ENCODE results near the gene VPS25. TPM values are rescaled to one million over a fixed set of nuclear protein-coding genes. Genes with fewer than 3 reads are reported as not detected.

The VPS25 gene
- total RNA-seq, 1 experiment from 2014 or later: 103 TPM

DNA sequence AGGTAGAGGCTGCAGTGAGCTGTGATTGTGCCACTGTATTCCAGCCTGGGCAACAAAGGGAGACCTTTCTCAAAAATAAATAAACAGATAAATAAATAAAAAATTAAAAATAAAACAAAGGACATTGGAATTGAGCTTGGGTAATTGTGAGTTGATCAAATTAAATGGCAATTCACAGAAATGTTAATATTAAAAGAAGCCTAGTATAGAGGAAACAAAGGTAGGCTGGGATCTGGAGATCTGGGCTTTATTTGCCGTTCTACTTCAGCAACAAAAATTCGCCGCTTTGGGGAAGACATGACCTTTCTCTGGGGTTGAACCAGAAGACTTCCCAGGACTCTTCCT, 332 bp upstream of the VPS25 start:
- H3K27me3 Mint-ChIP-seq (ENCODE audit: insufficient read depth, unreplicated experiment): no peaks in the 10 kb centered on the region
- peak overlapping the region; percentile 96 for H3K4me3 Mint-ChIP-seq (ENCODE audit: unreplicated experiment)
- TF ChIP-seq CTCF (IDR thresholded peaks at IDR 0.05; ENCODE audit: insufficient read depth in 1 of 2, low read depth in 1 of 2, low read length in 1 of 2, severe bottlenecking in 1 of 2, unreplicated experiment in 1 of 2): no peak
- POLR2A ChIA-PET: interaction anchor here (1.4 to 2.0 kb wide), 5 partner anchors 25 to 225 kb away, joined by 5 to 19 read pairs (median 8); partner anchors contain the start of genes BECN1, CNTD1, COA3 and RETREG3
- no peaks in the 10 kb centered on the region for H3K4me1 Mint-ChIP-seq (ENCODE audit: low read depth, unreplicated experiment)
- no peaks in the 10 kb centered on the region for H3K9me3 Mint-ChIP-seq (ENCODE audit: unreplicated experiment)
- DNase-seq: no peak
- BruUV-seq (replicated peaks): TSS peak; percentile 90
- H3K27ac Mint-ChIP-seq (ENCODE audit: unreplicated experiment): peak overlapping the region; percentile 93
- CTCF ChIA-PET: interaction anchor here (0.9 to 2.1 kb wide), 5 partner anchors 9 to 194 kb away, joined by 3 to 18 read pairs (median 4); partner anchors contain the start of gene BECN1
- intact Hi-C loops (cut with micrococcal nuclease; ENCODE audit: unreplicated experiment): no loop called here
- H3K4me3 ChIP-seq (ENCODE audit: low read depth, low read length): peak overlapping the region; percentile 77
- H3K36me3 ChIP-seq (ENCODE audit: control insufficient read depth, insufficient read depth, low read length): no peaks in the 10 kb centered on the region
- 0 out of 2 replicates have a peak, but pooled peaks cover 3% of the 10 kb centered on the region for H3K4me1 ChIP-seq
- no peaks in the 10 kb centered on the region for H3K27me3 ChIP-seq (replicated peaks; ENCODE audit: control insufficient read depth, insufficient read depth, low read length)
- H3K9me3 ChIP-seq: no peaks in the 10 kb centered on the region
- H3K36me3 Mint-ChIP-seq (ENCODE audit: insufficient read depth, unreplicated experiment): peaks cover 20% of the 10 kb centered on the region

DNA sequence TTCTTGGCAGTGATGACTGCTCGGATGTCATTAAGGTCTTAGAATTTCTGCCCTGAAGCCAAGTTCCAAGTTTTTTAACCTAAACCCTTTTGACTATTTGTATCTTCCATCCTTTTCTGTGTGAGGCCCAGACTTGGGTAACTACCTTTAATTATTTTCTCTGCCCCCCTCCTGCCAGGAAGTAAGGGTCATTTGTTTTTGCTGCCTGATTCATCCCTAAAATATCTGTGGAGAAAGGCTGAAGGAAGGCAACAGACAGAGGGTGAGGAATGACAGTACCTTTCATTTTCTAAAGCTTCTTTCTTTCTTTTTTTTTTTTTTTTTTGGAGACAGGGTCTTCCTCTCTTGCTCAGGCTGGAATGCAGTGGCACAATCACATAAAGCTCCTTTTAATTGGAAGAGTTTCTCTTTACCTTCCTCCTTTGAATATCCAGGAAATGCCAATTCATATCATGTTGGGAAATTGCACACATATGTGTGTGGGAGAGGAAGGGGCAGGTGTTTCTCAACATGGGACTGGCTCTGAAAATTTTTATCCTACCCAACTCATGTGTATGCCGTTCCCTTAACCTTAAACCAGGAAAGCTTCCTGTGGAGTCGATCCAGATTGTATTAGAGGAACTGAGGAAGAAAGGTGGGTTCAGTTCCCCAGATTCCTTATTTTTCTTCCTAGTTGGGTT, 957 bp downstream of the VPS25 start:
- DNase-seq: no peak
- no TSS peak for BruUV-seq (replicated peaks)

More for the DNA sequence above, 957 bp downstream of the VPS25 start:
- ChIA-PET POLR2A (interaction anchor here (0.7 to 2.0 kb wide), 6 partner anchors 14 to 224 kb away, joined by 5 to 19 read pairs (median 8); partner anchors contain the start of genes BECN1, CNTD1, COA3 and RAMP2), CTCF (interaction anchor here (1.1 to 2.1 kb wide), 5 partner anchors 11 to 197 kb away, joined by 4 to 18 read pairs (median 6); partner anchors contain the start of genes BECN1 and PSMC3IP)
- H3K27me3 Mint-ChIP-seq (ENCODE audit: insufficient read depth, unreplicated experiment): no peaks in the 10 kb centered on the region
- Histone ChIP-seq H3K4me3 (ENCODE audit: low read depth, low read length) (peak overlapping the region; percentile 77), H3K27me3 (replicated peaks; ENCODE audit: control insufficient read depth, insufficient read depth, low read length) (no peaks in the 10 kb centered on the region), H3K9me3 (no peaks in the 10 kb centered on the region), H3K4me1 (peaks cover 3% of the 10 kb centered on the region; the same call in 1 of the 2 replicates), H3K36me3 (ENCODE audit: control insufficient read depth, insufficient read depth, low read length) (no peaks in the 10 kb centered on the region)
- peaks cover 24% of the 10 kb centered on the region for H3K36me3 Mint-ChIP-seq (ENCODE audit: insufficient read depth, unreplicated experiment)
- intact Hi-C loops (cut with micrococcal nuclease; ENCODE audit: unreplicated experiment): no loop called here
- peak overlapping the region; percentile 93 for H3K27ac Mint-ChIP-seq (ENCODE audit: unreplicated experiment)
- H3K4me1 Mint-ChIP-seq (ENCODE audit: low read depth, unreplicated experiment): peaks cover under 1% of the 10 kb centered on the region
- H3K9me3 Mint-ChIP-seq (ENCODE audit: unreplicated experiment): no peaks in the 10 kb centered on the region
- H3K4me3 Mint-ChIP-seq (ENCODE audit: unreplicated experiment): peak overlapping the region; percentile 96
- TF ChIP-seq CTCF (IDR thresholded peaks at IDR 0.05; ENCODE audit: insufficient read depth in 1 of 2, low read depth in 1 of 2, low read length in 1 of 2, severe bottlenecking in 1 of 2, unreplicated experiment in 1 of 2): no peak

All from Caco-2 (cell line).